Loucy (cell line): ENCODE data around the gene GHRL.

Experiments used
- EZH2phosphoT487 ChIP-seq: fragments of 200-600 bp; IDR thresholded peaks from 2 replicates; pipeline ENCODE4 v1.6.1; 2018; ENCODE audit warnings: antibody characterized with exemption, mild to moderate bottlenecking, moderate library complexity, borderline replicate concordance
- TF ChIP-seq, protein P1 (sequence below): fragments of 200-600 bp; sonication (generic); conservative IDR thresholded peaks from 2 replicates; pipeline ENCODE4 v1.5.1; 2014; ENCODE audit warnings: mild to moderate bottlenecking, antibody characterized with exemption, low read length

DNA sequence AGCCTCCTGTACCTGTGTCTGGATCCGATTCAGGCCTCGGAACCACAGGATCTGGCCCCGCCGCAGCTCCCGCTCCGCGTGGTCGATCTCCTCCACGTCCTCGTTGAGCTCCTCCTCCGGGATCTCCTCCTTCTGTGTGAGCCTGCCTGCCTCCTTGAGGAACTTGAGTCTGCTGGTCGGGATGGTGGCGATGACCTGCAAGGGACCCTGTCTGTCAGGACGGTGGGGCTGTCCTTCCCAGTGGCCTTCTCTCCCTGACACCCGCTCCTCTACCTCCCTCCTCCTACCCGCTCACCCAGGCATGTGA is 45.4 kb upstream of the GHRL start:
- TF ChIP-seq, protein P1, sequence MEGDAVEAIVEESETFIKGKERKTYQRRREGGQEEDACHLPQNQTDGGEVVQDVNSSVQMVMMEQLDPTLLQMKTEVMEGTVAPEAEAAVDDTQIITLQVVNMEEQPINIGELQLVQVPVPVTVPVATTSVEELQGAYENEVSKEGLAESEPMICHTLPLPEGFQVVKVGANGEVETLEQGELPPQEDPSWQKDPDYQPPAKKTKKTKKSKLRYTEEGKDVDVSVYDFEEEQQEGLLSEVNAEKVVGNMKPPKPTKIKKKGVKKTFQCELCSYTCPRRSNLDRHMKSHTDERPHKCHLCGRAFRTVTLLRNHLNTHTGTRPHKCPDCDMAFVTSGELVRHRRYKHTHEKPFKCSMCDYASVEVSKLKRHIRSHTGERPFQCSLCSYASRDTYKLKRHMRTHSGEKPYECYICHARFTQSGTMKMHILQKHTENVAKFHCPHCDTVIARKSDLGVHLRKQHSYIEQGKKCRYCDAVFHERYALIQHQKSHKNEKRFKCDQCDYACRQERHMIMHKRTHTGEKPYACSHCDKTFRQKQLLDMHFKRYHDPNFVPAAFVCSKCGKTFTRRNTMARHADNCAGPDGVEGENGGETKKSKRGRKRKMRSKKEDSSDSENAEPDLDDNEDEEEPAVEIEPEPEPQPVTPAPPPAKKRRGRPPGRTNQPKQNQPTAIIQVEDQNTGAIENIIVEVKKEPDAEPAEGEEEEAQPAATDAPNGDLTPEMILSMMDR = no peak
- no peak for TF ChIP-seq EZH2phosphoT487
